ENCODE results near the gene PEX16. TPM values are rescaled to one million over a fixed set of nuclear protein-coding genes. Genes with fewer than 3 reads are reported as not detected.

The PEX16 gene
- total RNA-seq, 1 donor from 2014 or later: 19.5 TPM

GRCh38 chr11:45876401-45876800 is 41.3 kb downstream of the PEX16 start:
- DNase-seq (ENCODE audit: low read depth): no peak

GRCh38 chr11:45872651-45873356 is 44.9 kb downstream of the PEX16 start:
- peak; percentile 27 for DNase-seq (ENCODE audit: low read depth)

- DNase-seq (ENCODE audit: low read depth): no peak
Measured at GRCh38 chr11:45871638-45872037, 46.0 kb downstream of the PEX16 start.

GRCh38 chr11:45870706-45871105 is 47.0 kb downstream of the PEX16 start:
- no peak for DNase-seq (ENCODE audit: low read depth)

GRCh38 chr11:45869551-45869950 is 48.1 kb downstream of the PEX16 start:
- DNase-seq (ENCODE audit: low read depth): no peak

GRCh38 chr11:45864041-45864440 is 53.6 kb downstream of the PEX16 start:
- DNase-seq (ENCODE audit: low read depth): no peak

GRCh38 chr11:45860764-45861510 is 56.7 kb downstream of the PEX16 start:
- DNase-seq (ENCODE audit: low read depth): no peak

GRCh38 chr11:45860348-45860747 is 57.3 kb downstream of the PEX16 start:
- DNase-seq (ENCODE audit: low read depth): no peak

Other genes with a start within 250 kb of the PEX16 start
- gene SLC35C1, start 112.7 kb downstream of the PEX16 start, total RNA-seq: 14.9 and 17.9 TPM in 2 replicates
- gene CRY2, start 70.4 kb downstream of the PEX16 start, total RNA-seq: 5.4 and 14.4 TPM in 2 replicates
- 1.4 and 8.7 TPM in 2 replicates for gene MAPK8IP1, start 32.2 kb downstream of the PEX16 start, total RNA-seq
- 0.70 TPM in 1 of 2 replicates, not detected in the other for gene FREY1, start 10.6 kb downstream of the PEX16 start, total RNA-seq
- gene LARGE2, start 4.8 kb upstream of the PEX16 start, total RNA-seq: 0.40 and 1.2 TPM in 2 replicates
- gene PHF21A, start 203.6 kb upstream of the PEX16 start, total RNA-seq: 8.9 and 27.7 TPM in 2 replicates